ENCODE results near the gene BRAT1.
"Not testable (repeated sequence)": the region's sequence is repeated elsewhere in the genome, so short reads cannot be mapped to it uniquely, and the experiment has no call there.

The BRAT1 gene

DNA sequence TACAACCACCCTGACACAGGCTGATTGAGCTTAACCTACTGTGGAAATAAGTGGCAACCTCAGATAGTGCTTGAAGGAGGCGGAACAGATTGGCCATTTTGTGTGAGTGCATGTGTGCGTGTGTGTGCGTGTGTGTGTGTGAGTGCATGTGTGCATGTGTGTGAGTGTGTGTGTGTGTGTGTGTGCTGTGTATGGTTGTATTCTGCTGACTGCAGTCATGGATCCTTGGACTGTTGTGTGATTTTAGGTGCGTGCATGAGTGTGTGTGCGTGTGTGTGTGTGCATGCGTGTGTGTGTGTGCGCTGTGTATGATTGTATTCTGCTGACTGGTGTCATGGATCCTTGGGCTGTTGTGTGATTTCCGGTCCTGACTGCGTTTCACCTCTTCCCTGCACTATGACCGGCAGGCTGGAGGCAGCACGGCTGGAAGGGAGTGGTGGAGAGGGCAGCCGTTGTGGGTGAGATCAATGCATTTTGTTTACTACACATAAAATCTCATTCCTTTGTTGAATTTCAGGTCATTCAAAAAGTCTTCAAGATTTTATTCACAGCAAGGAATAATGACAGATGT is 9.7 kb upstream of the BRAT1 start:
- TF ChIP-seq GATA1 (IDR thresholded peaks at IDR 0.05; ENCODE audit: low read depth, low read length) (no peak), POLR2A (IDR thresholded peaks at IDR 0.05; ENCODE audit: low read length) (no peak)
- DNase-seq: no peak

DNA sequence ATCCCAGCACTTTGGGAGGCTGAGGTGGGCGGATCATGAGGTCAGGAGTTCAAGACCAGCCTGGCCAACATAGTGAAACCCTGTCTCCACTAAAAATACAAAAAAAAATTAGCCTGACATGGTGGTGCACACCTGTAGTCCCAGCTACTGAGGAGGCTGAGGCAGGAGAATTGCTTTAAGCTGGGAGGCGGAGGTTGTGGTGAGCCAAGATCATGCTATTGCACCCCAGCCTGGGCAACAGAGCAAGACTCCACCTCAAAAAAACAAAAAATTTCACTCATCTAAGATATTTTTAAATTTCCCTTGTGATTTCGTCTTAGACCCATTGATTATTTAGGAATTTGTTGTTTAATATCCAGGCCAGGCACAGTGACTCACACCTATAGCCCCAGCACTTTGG is 8.6 kb upstream of the BRAT1 start:
- not testable (repeated sequence) for DNase-seq

DNA sequence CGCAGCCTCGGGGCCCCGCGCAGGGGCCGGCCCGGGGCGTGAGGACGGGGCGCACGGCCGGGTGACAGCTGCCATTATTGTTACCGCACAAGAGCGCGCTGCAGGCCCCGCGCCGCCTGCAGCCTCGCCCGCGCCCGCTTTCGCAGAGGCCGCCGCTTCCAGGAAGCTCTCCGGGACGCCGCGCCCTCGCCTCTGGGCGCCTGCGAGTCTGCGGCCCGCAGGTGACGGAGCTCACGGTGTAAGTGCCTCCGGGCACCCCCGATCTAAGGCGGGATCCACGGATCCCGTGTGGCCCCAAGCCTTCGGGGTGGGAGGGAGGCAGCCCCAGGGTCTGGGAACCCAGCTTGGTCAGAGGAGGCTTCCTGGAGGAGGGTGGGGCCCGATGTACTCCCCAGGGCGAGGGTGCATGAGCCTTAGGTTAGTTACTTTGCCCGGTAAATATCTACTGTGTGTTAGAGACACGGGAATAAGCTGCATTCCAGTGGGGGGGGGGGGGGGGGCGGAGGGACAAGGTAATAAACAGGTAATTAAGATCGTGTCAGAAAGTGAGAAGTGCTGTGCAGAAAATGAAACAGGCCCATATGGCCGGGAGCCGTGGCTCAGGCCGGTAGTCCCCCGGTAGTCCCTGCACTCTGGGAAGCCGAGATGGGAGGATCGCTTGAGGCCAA is 4.1 kb upstream of the BRAT1 start:
- peak; percentile 62 to 73 for DNase-seq
- TF ChIP-seq POLR2A (IDR thresholded peaks at IDR 0.05; ENCODE audit: low read length) (peak; percentile 4), GATA1 (IDR thresholded peaks at IDR 0.05; ENCODE audit: low read depth, low read length) (no peak)

DNA sequence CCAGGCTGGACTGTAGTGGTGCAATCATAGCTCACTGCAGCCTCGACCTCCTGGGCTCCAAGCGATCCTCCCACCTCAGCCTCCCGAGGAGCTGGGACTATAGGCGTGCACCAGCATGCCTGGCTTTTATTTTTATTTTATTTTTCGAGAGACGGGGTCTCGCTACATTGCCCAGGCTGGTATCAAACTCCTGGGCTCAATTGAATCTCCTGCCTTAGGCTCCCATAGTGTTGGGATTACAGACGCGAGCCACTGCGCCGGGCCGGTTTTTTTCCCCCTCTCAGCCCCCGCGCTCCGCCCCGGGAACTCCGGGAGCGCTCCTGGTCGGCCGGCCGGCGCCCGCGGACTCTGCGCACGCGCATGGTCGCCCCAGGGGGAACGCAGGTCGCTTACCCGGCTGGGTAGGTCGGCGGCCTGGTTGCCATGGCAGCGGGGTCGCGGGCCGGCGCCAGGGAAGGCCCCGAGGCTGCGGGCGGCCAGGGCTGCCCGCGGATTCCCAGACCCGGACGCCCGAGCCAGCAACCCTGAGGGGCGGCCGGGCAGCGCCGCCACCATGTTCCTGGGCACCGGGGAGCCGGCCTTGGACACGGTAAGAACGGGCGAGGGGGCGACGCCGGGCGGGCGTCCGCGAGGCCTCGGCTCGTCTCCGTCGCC is 3.4 kb upstream of the BRAT1 start, which contains the start of gene IQCE:
IQCE (plus strand) TSS at position 351 of the 654 bp plus-strand sequence; CDS start at position 554, 203 bp downstream.
- TF ChIP-seq POLR2A (IDR thresholded peaks at IDR 0.05; ENCODE audit: low read length) (peak; percentile 31), GATA1 (IDR thresholded peaks at IDR 0.05; ENCODE audit: low read depth, low read length) (no peak)
- peak; percentile 92 to 93 for DNase-seq

DNA sequence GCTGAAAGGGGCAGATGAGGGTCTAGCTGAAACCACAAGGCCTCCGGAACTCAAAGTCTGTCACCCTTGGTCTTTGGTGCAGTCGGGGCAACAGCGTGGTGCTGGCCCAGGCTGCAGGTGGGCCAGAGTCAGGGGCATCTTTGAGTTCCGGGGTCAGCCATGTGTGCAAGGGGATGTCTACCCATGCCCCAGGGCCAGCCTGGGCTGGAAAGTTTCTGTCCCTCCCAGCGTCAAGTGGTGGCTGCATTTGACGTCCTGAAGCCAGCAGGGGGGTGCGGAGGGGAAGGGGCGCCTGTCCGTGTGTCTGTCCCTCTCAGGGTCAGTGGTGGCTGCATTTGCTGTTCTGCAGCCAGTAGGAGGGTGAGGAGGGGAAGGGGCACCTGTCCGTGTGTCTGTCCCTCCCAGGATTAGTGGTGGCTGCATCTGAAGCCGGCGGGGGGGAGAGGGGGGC is 638 bp downstream of the BRAT1 start:
- DNase-seq: peak; percentile 44 to 62
- TF ChIP-seq POLR2A (IDR thresholded peaks at IDR 0.05; ENCODE audit: low read length) (no peak), GATA1 (IDR thresholded peaks at IDR 0.05; ENCODE audit: low read depth, low read length) (no peak)

DNA sequence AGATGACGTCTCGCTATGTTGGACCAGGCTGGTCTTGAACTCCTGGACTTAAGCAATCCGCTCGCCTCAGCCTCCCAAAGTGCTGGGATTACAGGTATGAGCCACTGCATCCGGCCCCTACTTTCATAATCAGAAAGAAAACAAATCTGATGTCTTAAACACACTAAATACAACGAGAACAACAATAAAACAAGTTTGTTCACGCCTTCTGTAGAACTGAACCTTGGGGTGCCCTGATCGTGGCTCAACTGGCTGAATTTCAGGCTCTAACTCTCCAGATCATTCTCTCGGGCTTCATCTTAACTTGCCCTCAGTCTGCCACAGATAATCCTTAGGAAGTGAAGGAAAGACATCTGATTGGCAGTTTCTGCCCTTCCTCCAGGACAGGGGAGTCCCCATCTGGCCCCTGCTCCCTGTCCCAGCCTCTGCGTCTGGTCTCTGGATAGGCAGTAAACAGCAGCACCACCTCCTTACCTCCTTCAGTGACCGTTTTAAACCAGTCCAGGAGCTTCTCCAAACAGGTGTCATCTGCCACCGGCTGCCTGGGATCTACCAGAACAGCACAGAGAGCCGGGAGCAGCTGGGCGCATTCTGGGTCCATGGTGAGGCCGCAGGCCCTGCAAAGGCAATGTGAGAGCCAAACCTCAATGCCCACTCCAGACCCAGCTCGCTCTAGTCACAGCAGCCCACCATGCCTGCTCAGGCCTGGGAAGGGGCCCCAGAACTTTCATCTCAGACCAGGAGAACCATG is 1.3 kb downstream of the BRAT1 start:
- TF ChIP-seq POLR2A (IDR thresholded peaks at IDR 0.05; ENCODE audit: low read length): no peak
- no peak for TF ChIP-seq GATA1 (IDR thresholded peaks at IDR 0.05; ENCODE audit: low read depth, low read length)

DNA sequence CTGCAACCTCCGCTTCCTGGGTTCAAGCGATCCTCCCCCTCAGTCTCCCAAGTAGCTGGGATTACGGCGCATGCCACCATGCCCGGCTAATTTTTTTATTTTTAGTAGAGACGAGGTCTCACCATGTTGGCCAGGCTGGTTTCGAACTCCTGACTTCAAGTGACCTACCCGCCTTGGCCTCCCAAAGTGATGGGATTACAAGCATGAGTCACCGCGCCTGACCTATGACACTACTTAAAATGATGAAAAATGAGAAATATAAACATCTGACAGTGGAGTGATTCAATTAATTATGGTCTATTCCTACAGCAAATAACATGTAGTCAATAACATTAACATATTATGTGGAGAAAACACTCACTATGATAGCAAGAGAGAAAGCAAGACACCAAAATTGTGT is 2.2 kb downstream of the BRAT1 start:
- TF ChIP-seq POLR2A (IDR thresholded peaks at IDR 0.05; ENCODE audit: low read length) (no peak), GATA1 (IDR thresholded peaks at IDR 0.05; ENCODE audit: low read depth, low read length) (no peak)
- no peak for DNase-seq

More for the DNA sequence above, 1.3 kb downstream of the BRAT1 start:
- no peak for DNase-seq

DNA sequence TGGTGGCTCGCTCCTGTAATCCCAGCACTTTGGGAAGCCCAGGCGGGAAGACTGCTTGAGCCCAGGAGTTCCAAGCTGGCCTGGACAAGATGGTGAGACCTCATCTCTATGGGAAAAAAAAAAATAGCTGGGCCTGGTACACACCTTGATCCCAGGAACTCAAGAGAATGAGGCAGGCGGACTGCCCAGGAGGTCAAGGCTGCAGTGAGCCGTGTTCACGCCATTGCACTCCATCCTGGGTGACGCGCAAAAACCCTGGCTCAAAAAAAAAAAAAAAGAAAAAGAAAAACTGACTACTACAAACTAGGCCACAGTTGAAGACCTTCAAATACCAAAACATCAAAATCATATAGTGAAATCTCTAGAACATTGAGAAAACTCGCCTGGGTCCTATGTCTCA is 3.9 kb downstream of the BRAT1 start:
- TF ChIP-seq POLR2A (IDR thresholded peaks at IDR 0.05; ENCODE audit: low read length) (no peak), GATA1 (IDR thresholded peaks at IDR 0.05; ENCODE audit: low read depth, low read length) (no peak)

DNA sequence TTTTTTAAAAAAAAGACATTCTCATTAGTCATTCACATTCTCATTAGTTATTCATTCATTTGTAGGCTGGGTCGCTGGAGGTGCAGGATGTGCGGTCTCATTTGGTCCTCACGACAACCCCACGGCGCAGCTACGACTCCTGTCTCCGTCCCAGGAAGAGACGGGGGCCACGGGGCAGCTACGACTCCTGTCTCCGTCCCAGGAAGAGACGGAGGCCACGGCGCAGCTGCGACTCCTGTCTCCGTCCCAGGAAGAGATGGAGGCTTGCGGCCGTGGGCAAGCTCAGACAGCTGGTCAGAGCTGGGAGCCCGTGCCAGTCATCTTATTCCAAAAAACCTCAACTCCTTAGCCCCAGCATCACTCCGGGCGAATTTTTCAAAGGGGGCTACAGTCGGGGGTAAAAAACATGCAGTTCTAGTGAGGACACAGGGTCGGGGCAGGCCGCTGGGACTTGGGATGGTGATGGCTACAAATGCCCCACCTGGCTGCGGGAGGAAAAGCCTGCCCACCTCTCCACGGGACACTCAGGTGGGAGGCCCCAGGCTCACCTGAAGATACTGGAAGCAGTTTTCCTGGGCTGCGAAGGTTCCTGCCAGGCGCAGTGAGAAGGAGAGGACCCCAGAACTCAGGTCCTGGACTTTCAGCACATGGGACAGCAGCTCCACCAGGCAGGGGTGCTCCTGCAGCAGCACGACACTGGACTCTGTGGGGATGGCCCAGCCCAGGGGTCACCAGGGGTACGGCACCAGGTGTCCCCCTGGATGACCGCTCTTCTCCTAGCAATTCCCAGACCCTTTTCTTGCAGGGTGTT is 8.3 kb downstream of the BRAT1 start:
- TF ChIP-seq GATA1 (IDR thresholded peaks at IDR 0.05; ENCODE audit: low read depth, low read length) (no peak), POLR2A (IDR thresholded peaks at IDR 0.05; ENCODE audit: low read length) (no peak)
- DNase-seq: no peak

More for the DNA sequence above, 3.9 kb downstream of the BRAT1 start:
- no peak for DNase-seq

DNA sequence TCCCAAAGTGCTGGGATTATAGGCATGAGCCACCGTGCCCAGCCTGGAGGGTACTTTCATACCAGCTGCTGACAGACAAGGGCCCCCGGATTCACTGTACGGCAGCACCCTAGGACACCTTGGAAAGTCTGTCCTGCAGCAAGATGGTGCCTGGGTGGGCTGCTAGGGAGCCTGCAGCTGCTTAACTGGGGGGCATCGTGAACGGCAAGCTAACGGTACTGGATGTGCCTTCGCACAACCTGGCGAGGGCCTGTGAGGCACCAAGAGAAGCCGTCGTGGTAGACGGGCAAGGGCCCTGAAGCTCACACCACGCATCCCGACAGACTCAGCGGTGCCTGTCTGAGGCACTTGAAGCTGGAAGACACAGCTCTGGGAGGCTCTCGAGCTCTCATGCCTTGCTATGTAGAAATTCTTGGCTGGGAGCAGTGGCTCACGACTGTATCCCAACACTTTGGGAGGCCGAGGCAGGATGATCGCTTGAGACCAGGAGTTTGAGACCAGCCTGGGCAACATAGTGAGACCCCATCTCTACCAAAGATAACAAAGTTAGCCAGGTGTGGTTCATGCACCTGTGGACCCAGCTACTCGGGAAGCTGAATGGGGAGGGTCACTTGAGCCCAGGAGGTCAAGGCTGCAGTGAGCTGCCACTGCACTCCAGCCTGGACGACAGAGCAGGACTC is 9.4 kb downstream of the BRAT1 start:
- TF ChIP-seq POLR2A (IDR thresholded peaks at IDR 0.05; ENCODE audit: low read length) (no peak), GATA1 (IDR thresholded peaks at IDR 0.05; ENCODE audit: low read depth, low read length) (no peak)
- no peak for DNase-seq

DNA sequence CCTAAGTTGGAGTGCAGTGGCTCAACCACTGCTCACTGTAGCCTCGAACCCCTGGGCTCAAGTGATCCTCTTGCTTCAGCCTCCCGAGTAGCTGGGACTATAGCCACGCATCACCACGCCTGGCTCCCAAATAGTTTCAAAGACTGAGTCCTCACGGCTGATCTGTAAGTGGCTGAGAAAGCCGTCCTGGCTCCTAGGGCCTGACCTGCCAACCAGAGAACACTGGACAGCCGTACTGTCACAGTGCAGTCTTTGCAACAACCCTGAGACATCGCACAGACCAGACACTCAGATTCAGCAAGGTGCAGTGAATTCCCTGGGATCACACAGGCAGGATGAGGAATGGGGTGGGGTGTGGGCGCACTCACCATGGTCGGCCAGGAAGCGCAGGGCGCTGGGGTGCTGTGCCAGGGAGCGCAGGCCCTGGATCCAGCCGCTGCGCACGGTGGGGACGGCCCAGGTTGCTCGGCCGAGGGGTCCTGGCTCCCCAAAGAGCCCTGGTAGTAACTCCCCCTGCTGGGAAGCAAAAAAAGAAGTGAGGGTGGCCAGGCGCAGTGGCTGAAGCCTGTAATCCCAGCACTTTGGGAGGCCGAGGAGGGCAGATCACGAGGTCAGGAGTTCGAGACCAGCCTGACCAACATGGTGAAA is 10.7 kb downstream of the BRAT1 start:
- DNase-seq: no peak
- TF ChIP-seq POLR2A (IDR thresholded peaks at IDR 0.05; ENCODE audit: low read length): no peak
- no peak for TF ChIP-seq GATA1 (IDR thresholded peaks at IDR 0.05; ENCODE audit: low read depth, low read length)
